HG02981 (cell line): ENCODE results near the gene ITPR2.

Experiments
- ATAC-seq: cut with Tn5 transposase; IDR thresholded peaks from one replicate; pipeline ENCODE4 v1.9.1; 2021; ENCODE audit warnings: mild to moderate bottlenecking, moderate library complexity; ENCODE audit not compliant: unreplicated experiment

The ITPR2 gene

DNA sequence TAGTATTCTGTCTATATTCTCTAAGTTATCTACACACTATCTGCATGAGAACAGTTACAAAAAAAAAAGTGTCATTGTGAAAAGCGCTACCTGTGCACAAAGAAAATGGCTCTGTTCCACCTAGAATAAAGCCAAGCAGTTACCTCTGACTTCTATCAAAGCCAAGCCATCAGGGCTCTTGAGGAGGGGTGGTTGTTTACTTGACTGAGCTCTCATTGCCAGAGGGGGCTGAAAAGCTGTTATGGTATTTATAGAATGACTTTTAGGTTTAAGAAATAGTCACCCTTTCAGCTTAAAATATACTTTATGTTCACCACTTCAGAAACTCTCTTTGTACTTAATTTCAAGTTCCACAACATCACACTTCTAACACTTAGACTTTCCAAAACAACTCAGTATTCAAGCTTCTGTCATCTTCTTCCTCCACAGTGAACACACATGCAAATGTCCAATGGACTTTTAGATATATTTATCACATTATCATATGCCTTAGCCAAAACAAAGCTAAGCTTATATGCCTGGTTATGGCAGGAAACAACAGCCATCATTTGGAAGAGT is 7.5 kb downstream of the ITPR2 start:
- no peak for ATAC-seq

DNA sequence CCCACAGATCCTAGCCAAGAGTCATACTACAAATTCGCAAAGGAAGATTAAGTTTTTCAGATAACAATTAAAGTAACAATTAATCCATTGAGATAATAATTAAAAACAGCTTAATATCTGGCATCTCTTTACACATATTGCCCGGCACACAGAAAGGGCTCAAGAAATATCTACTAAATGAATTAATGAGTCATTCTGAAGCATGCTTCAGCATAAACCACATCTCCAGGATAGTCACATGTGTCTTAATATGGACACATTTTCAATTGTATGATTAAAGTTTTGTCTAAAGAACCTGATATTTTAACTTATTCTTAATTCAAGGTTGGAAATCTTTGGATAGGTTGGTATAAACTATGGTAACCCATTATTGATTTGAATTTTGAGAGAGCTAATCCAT is 9.6 kb downstream of the ITPR2 start:
- ATAC-seq, result no peak

DNA sequence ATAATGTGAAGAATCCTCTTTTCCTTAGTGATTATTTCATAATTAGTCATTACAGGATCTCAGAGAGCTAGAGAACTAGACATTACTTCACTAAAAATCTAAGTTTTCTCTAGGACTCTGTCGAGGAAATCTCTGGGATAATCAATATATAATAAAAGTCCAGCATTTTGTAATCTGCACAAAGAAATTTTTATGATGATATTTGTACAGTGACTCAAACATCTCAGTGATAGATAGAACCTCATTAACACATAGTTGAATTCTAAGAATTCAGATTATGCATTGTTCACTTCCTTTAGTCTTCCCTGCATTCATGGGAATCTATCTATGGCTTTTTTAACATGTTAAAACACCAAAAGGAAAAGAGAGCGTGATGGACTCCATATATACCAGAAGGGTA is 11.0 kb downstream of the ITPR2 start:
- ATAC-seq, result no peak

DNA sequence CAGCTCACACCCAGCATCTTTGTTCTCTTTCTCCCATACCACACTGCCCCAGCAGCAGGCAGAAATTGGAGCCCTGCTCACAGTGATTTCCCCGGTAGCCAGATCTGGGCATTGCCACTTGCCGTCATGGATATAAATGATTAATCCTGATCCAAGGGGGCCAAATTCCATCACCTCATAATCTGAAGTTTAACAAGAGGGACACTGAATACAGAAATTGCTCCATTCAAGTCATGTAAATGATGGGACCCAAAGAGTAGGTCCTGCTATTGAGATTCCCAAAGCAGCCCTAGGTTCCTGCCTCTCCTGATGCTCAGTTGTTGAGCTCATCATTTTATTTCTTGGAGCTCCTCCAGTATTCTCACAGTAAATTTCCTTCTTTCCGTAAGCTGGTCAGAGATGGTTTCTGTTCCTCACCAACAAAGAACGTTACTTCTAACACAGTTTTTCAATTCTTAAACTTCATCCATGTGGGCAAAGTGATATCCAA is 11.7 kb downstream of the ITPR2 start:
- ATAC-seq, result no peak

DNA sequence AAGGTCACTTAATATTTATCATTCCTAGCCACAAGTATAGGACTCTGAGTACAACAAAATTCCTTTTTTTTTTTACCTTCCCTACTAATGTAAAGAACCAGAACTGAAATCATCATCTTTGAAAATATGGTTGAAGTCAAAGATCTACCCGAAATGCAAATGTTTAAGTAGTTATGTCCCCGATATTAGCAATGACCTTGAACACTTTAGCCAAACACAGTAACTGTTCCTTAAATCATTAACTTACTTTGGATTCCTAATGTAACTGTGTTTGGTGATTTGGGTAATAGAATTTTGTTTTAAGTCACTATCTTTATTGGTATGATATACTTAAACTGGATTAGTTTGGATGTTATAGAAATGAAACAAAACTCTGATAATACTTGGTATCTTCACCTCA is 14.4 kb downstream of the ITPR2 start:
- no peak for ATAC-seq

DNA sequence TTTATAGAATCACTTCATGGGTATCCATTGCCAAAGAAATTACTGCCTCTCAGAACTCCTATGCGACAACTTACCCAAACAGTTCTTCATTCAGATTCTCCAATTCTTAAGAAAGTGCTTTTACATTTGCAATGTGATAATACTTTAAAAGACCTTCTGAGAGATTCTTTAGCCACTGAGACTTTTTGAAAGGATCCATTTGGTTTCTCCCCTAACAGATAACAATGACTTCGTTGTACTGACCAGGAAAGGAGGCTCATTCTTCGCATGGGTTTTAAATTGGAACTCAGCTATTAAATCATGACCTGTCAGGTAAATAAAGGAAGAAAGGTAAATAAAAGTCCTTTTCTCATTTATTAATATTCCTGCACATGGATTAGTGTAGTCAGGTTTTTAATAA is 14.8 kb downstream of the ITPR2 start:
- no peak for ATAC-seq

DNA sequence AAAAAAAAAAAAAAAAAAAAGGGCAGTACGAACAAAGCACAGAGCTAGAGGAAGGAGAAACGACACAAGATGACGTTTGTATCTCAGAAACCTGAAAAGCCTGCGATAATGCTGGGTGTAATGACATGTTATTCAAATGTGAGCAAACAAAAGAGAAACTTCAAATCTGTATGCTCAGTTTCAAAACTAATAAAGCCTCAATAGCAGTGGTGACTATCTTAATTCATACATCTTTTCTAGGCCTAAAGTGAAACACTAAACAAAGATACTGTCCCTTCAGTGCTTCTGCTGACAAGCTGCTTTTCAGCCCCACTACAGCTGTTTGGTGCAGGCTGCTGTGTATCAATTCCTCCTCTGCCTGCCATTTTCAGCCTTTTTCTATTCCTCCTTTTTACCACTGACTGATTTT is 15.8 kb downstream of the ITPR2 start:
- peak; percentile 77 for ATAC-seq

DNA sequence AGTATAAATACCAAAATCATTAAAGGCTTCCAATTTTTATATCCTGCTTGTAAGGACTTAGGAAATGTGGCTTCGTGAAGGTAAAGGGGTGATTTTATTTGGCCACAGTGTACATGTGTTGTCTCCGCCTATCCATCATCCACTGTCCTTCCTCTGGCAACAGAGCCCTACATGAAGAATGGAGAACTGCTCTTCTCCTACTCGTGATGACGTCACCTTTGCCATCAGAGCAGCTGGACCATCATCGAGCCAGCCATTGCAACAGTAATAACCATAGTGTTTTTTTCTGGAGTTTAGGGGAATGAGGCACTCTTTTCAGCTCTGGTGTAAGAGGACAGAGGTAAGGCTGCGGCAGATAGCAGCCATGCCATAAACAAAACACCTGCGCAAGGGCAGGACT is 19.2 kb downstream of the ITPR2 start:
- no peak for ATAC-seq

DNA sequence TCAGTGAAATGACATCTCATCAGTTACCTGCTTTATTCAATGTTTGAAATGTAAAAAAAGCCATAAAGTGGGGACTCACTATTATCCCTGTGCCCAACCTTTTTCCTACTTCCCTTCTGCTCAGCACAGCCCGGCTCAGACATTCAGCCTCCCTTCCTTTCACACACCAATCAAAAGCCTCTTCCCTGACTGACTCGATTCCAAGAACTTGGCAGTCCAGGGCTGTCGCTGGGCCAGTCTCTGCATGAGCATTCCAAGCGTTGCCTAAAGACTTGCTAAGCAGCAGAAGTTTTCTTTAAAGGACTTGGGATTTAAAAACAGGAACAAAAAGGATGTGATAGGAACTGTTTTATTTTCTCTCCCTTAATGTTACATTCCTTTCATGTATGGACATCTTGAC is 22.7 kb downstream of the ITPR2 start:
- ATAC-seq, result no peak

DNA sequence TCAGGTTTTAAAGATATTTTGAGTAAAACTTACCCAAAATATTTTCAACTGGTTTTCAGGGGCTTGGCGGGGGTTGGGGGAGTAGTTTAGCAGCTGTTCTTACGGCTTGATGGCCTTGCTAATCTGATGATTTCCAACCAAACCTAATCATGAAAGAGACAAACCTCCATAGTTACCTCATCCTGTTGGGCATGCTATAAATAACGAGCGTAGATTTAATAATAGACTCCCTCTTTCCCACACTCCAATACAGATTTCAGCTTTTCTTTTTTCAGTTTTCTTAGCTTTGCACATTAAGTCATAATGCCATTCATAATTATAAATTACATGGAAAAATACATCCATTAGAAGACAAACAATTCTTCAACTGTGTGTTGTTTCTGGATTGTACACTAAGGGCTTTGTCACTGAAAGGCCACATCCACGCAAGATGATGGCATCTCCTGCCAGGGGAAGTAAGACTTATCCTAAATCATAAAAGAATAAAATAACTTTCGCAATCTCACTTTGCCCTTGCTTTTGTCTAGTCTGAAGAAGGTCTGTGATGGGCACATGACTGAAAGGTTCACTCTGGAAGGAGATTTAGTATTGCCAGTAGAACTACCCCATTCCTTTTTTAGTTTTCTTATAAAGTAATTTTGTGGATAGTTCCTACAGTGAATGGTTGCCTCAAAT is 23.2 kb downstream of the ITPR2 start:
- no peak for ATAC-seq

DNA sequence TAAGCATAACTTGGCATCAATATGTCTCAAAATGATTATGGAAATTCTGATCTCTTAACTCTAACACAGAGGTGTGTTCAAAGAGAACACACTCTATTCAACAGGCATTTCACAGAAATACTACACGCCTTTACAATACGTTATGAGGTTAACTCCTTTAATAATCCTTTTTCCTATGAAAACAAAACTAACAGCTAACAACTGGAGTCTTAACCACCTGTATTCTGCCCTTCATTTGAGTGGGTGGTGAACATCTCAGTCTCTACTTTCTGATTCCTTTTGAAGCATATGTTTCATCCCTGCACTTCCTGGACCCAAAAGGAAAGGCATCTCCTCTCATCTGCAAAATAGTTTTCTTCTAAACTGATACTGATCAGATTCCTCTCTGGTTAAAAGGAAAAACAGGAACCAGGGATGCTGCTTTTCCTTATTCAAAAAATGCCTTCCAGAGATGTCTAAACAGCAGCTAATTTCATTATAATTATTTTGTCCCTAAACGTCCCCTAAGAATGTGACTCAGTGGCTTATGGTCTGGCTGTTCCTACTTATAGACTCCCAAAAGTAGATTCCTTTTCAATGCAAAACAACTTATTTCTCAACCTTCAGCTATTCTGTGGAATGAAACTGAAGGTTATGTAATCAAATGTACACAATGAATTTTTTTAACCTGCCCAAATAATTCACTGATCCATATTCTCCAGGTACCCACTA is 24.1 kb downstream of the ITPR2 start:
- no peak for ATAC-seq

DNA sequence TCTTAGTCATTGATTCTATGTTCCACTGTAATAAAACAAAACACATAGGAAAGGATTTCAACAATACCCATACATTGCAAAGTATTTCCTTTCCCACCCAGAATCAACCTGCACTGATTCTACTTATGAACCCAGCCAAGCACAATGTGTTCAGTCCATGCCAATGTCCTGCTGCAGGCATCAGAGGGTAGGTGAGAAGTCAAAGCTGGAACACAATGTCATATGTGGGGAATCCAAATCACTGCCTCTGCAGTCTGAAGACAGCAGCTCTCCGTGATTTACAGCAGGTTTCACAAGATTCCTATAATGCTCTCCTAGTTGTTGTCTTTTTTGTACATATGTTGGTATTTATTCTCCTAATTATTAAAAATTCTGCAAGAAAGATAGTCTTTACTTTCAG is 25.7 kb downstream of the ITPR2 start:
- no peak for ATAC-seq

DNA sequence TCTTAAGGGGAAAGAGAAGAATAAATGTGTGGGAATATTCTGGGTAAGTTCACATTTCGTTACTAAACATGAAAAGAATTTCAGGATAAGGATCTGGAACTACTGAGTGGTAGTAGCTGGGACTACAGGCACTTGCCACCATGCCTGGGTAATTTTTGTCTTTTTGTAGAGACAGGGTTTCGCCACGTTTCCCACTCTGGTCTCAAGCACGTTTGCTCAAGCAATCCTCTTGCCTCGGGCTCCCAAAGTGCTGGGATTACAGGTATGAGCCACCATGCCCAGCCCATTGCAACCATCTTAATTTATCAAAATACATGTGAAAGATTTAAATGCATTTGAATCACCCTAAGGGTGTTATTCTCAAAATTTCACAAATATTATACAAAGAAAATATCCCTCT is 26.4 kb downstream of the ITPR2 start:
- no peak for ATAC-seq

DNA sequence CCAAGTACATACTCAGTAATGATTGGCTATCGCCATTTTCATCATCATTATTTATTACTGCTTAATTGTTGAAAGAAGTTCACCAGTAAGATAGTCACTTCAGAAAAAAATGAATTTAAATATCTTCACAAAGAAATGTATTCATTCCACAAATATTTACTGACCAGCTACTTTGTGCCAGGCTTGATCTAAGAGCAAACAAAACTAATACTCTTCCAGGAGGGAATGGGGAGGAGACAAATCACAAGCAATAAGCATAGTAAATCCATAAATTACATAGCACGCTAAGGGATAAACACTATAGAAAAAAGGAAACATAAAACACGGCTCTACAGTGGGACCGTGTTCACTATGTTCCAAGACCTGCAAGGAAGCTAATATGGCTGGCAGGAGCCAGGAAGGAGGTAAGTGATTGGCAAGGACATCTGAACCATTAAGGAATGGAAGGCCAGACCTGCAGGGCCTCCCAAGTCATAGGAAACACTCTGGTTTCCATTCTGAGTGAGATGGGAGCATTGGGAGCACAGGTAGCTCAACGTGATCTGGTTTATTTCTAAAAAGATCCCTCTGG is 27.5 kb downstream of the ITPR2 start:
- no peak for ATAC-seq

DNA sequence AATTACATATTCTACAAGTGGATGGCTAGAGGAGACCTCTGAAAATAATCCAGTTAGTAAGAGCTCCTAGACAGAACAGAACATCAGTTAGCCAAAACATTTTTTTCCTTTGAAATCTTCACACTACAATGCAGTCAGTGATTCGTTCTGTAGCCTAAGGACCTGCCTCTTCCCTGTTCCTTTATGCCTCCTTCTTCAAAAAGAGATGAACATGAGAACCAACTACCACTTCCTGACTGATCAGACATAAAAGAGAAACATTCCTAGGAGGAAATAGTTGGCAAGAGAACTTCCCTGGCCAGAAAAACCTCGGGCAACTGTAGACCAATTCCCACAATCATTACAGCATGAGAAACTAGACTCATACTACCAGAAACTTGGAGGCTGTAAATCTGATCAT is 29.4 kb downstream of the ITPR2 start:
- no peak for ATAC-seq

DNA sequence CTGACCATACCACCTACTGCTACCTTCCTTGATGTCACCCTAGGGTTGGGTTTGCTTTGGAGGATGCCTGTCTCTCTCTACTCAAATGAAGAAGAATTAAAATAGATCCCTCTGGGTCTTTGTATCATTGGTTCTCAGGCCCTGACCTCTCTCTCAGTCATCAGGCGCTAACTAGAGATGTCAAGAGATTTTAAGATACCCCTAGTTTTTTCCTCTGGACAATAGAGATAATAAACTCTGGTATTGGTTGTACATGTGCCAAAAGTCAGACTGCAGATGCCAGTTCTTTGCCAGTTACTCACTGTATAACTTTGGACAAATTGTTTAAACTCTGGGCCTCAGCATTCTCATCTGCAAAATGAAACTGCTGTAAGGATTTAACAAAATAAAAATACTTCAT is 31.5 kb downstream of the ITPR2 start:
- no peak for ATAC-seq

DNA sequence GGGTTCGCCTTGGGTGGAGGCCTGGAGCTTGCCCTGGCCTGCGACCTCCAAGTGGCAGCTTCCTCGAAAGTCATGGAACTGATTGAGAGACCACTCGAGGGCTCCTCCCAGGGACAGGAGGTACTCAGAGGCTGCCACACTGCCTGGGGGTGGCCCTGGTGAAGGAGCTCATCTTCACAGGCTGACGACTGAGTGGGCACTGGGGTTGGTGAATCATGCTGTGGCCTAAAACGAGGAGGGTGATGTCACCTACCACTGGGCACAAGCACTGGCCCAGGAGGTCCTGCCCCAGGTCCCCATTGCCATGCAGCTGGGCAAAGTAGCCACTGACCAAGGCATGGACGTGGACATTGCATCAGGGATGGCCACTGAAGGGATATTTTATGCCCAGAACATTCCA is 32.1 kb downstream of the ITPR2 start:
- ATAC-seq, result no peak

DNA sequence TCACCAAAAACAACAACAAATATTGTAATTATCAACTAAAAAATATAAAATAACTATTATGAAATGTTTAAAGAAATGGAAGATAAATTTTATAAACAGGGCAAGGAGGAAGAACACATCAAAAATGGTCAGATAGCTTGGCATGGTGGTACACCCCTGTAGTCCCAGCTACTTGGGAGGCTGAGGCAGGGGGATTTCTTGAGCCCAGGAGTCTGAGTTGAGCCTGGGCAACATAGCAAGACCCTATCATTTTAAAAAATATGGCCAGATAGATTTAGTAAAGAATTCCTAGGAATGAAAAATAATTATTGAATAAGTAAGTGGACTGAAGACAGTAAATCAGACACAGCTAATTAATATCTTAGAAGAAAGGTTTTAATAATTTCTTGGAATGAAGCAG is 32.6 kb downstream of the ITPR2 start:
- no peak for ATAC-seq

DNA sequence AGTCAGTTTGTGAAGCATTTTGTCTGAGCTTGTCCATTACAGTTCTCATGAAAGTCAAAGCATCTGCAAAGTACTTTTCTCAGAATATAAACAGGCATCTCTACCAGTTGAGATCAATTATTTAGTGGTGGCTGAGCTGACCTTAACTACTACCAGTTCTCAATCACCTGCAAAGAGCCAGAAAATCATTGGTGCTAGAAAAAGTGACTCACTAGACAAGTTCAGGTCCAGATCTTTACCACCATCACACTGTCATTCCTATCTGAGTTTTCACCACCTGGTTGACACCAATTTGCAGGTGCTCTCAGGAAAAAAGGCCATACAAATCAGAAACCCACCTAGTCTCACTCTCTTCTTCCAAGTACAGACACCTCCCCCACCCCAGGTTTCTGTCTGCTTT is 33.3 kb downstream of the ITPR2 start:
- no peak for ATAC-seq

DNA sequence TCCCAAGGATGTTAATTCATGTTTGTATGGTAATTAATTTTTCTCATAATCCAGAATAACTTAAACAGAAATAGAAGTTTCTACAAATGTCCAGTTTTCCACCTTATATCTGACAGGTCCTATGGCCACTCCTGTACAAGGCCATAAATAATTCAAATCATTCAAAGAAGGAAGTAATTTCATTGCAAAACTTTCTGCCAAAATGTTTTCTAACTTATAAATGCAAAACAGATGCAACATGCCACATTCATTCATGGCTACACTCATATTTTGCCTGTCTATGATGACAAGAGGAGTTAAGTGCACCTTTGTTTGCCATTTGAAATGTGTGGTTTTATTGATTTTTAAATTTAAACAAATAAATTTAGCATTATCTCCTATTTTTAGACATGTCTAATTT is 34.4 kb downstream of the ITPR2 start:
- no peak for ATAC-seq

DNA sequence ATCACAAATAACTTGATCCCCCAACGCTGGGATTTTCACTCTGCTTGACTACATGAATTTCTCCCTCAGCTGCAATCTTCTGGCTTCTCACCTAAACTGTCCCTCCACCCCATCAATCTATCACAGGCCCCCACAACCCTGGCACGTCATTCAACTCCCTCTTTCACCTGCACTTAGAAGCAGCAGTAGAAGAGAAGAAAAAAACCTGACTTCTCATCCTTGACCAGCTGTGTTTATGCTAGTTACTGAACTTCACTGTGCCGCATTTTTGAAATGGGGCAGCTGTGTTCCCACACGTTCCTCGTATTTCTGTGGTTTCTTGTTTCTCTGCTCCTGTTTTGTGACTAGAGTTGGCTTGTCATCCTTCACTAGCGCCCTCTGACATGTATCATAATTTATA is 35.0 kb downstream of the ITPR2 start:
- peak; percentile 47 for ATAC-seq

DNA sequence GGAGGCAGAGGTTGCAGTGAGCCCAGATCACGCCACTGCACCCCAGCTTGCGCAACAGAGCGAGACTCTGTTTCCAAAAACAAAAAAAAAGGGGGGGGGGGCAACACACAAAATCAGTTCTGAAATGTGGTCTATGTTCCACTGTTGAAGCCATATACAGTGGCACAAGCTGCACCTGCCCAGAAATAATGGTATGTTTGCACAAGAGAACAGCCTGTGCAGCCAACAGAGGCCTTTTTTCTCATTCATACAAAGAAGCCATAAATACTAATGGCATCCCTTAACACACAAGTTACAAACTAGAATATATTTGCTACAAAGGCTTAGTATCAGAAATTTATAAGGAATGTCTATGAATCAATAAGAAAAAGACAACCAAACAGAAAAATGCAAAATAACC is 37.1 kb downstream of the ITPR2 start:
- ATAC-seq, result no peak
